ENCODE results near the gene TMC1.

- TF ChIP-seq POLR2A (IDR thresholded peaks at IDR 0.05; ENCODE audit: control extremely low read depth in 1 of 2, low read depth in 2 of 2, low read length in 2 of 2): no peak
- no peak for TF ChIP-seq CHD2 (IDR thresholded peaks at IDR 0.05; ENCODE audit: low read length)
Observed at GRCh38 chr9:72857624-72857996, 336.2 kb downstream of the TMC1 start.

Measured in H1 (cell line).